ENCODE measurements around the gene EFNB2. TPM values are rescaled to one million over a fixed set of nuclear protein-coding genes. Genes with fewer than 3 reads are reported as not detected.

EFNB2 gene
- total and polyA plus RNA-seq, 2 donors (not counting 3 experiments of a cell fraction or from before 2014, with no cell fraction given), result 50.4 to 69.5 TPM

GRCh38 chr13:106496072-106496997, 39.1 kb downstream of the EFNB2 start:
- ChIA-PET CTCF (interaction anchor here (0.6 to 1.0 kb wide), 7 partner anchors 12 to 217 kb away, joined by 3 to 4 read pairs (median 3); no protein-coding TSS in a partner anchor), POLR2A (interaction anchor here (0.6 kb wide), 1 partner anchor 1068 kb away, joined by 4 read pairs; no protein-coding TSS in a partner anchor)
- H2AFZ ChIP-seq (ENCODE audit: low read depth, low read length), result peak overlapping the region; percentile 37
- H3K4me1 ChIP-seq (ENCODE audit: control insufficient read depth, extremely low read depth, insufficient read depth, low read length), result peaks cover 31% of the 10 kb centered on the region
- intact Hi-C loops (cut with micrococcal nuclease), result loop anchor here (1.0 to 10.0 kb wide), 6 partner anchors 95 to 422 kb away; no protein-coding TSS in a partner anchor
- H3K4me3 ChIP-seq (replicated peaks in 1 of 3; ENCODE audit: insufficient read depth in 1 of 3, low read depth in 1 of 3, low read length in 3 of 3), result peak overlapping the region in 1 of 3 experiments; percentile 0
- DNase-seq (ENCODE audit: low read depth, low spot score), result peak; percentile 99
- H3K9ac ChIP-seq (replicated peaks; ENCODE audit: extremely low read depth, insufficient read depth, low read length), result peak overlapping the region; percentile 81
- FAIRE-seq, result peak; percentile 90
- H3K4me2 ChIP-seq (ENCODE audit: insufficient read depth, low read length), result peak overlapping the region; percentile 74
- no peaks in the 10 kb centered on the region for H3K9me3 ChIP-seq (replicated peaks; ENCODE audit: control insufficient read depth, insufficient read depth, low read length)
- peaks cover 20 to 27% of the 10 kb centered on the region in 2 experiments for H3K36me3 ChIP-seq (ENCODE audit: control insufficient read depth in 2 of 2, extremely low read depth in 1 of 2, insufficient read depth in 2 of 2, low read length in 2 of 2)
- peak overlapping the region; percentile 99 for H3K27ac ChIP-seq (ENCODE audit: insufficient read depth, low read depth, low read length)
- no peaks in the 10 kb centered on the region for H3K9me1 ChIP-seq (replicated peaks; ENCODE audit: control insufficient read depth, extremely low read depth, insufficient read depth, low read length)
- H4K20me1 ChIP-seq (replicated peaks; ENCODE audit: control insufficient read depth, extremely low read depth, insufficient read depth, low read length), result no peaks in the 10 kb centered on the region
- H3K27me3 ChIP-seq (ENCODE audit: control insufficient read depth in 2 of 2, insufficient read depth in 2 of 2, low read length in 2 of 2), result no peaks in the 10 kb centered on the region
- H3K79me2 ChIP-seq (ENCODE audit: control insufficient read depth, insufficient read depth, low read length), result no peaks in the 10 kb centered on the region
- TF ChIP-seq GATA2 (IDR thresholded peaks at IDR 0.05; ENCODE audit: insufficient read depth, insufficient read length, low read depth, low read length) (peak; percentile 73), POLR2AphosphoS5 (IDR thresholded peaks at IDR 0.05; ENCODE audit: insufficient read depth, low read depth, low read length) (peak; percentile 19), MAX (IDR thresholded peaks at IDR 0.05; ENCODE audit: insufficient read depth, insufficient read length) (peak; percentile 7), JUN (IDR thresholded peaks at IDR 0.05; ENCODE audit: borderline replicate concordance, insufficient read depth, insufficient read length, low read depth) (no peak)
- BruUV-seq (replicated peaks), result TSS peak; percentile 92
- dilution Hi-C loops (cut with MboI; ENCODE audit: extremely low pct_ligation_motif_present, low sequenced_read_pairs), result no loop called here

- Histone ChIP-seq H2AFZ (ENCODE audit: low read depth, low read length) (no peak overlapping the region), H3K4me2 (ENCODE audit: insufficient read depth, low read length) (no peak overlapping the region), H3K27me3 (ENCODE audit: control insufficient read depth in 2 of 2, insufficient read depth in 2 of 2, low read length in 2 of 2) (no peaks in the 10 kb centered on the region), H3K4me3 (replicated peaks in 1 of 3; ENCODE audit: insufficient read depth in 1 of 3, low read depth in 1 of 3, low read length in 3 of 3) (no peak overlapping the region), H3K4me1 (ENCODE audit: control insufficient read depth, extremely low read depth, insufficient read depth, low read length) (peaks cover 35% of the 10 kb centered on the region), H3K9me3 (replicated peaks; ENCODE audit: control insufficient read depth, insufficient read depth, low read length) (no peaks in the 10 kb centered on the region), H4K20me1 (replicated peaks; ENCODE audit: control insufficient read depth, extremely low read depth, insufficient read depth, low read length) (no peaks in the 10 kb centered on the region), H3K9ac (replicated peaks; ENCODE audit: extremely low read depth, insufficient read depth, low read length) (no peak overlapping the region), H3K27ac (ENCODE audit: insufficient read depth, low read depth, low read length) (no peak overlapping the region), H3K79me2 (ENCODE audit: control insufficient read depth, insufficient read depth, low read length) (no peaks in the 10 kb centered on the region), H3K9me1 (replicated peaks; ENCODE audit: control insufficient read depth, extremely low read depth, insufficient read depth, low read length) (no peaks in the 10 kb centered on the region), H3K36me3 (ENCODE audit: control insufficient read depth in 2 of 2, extremely low read depth in 1 of 2, insufficient read depth in 2 of 2, low read length in 2 of 2) (peaks cover 22 to 27% of the 10 kb centered on the region in 2 experiments)
- POLR2A ChIA-PET, result interaction anchor here (0.6 kb wide), 1 partner anchor 422 kb away, joined by 3 read pairs; no protein-coding TSS in a partner anchor
- FAIRE-seq (no peak), DNase-seq (ENCODE audit: low read depth, low spot score) (no peak)
- intact Hi-C loops (cut with micrococcal nuclease) (loop anchor here (10.0 kb wide), 2 partner anchors 380 to 410 kb away; no protein-coding TSS in a partner anchor), dilution Hi-C loops (cut with MboI; ENCODE audit: extremely low pct_ligation_motif_present, low sequenced_read_pairs) (no loop called here)
- no TSS peak for BruUV-seq (replicated peaks)
- no peak for TF ChIP-seq FOS (IDR thresholded peaks at IDR 0.05; ENCODE audit: borderline replicate concordance, insufficient read depth, low read length)
- TF ChIP-seq JUN (IDR thresholded peaks at IDR 0.05; ENCODE audit: borderline replicate concordance, insufficient read depth, insufficient read length, low read depth), result no peak
- TF ChIP-seq MAX (IDR thresholded peaks at IDR 0.05; ENCODE audit: insufficient read depth, insufficient read length), result no peak
- TF ChIP-seq EZH2 (IDR thresholded peaks at IDR 0.05; ENCODE audit: borderline replicate concordance, low read depth, low read length, severe bottlenecking), result no peak
- no peak for TF ChIP-seq POLR2A (IDR thresholded peaks at IDR 0.05; ENCODE audit: low read depth, low read length)
- TF ChIP-seq CTCF (IDR thresholded peaks at IDR 0.05; ENCODE audit: extremely low read depth in 1 of 2, insufficient read depth in 1 of 2, low read depth in 1 of 2, low read length in 2 of 2), result no peak
- no peak for TF ChIP-seq GATA2 (IDR thresholded peaks at IDR 0.05; ENCODE audit: insufficient read depth, insufficient read length, low read depth, low read length)
- TF ChIP-seq POLR2AphosphoS5 (IDR thresholded peaks at IDR 0.05; ENCODE audit: insufficient read depth, low read depth, low read length), result no peak
- TF ChIP-seq MYC (IDR thresholded peaks at IDR 0.05; ENCODE audit: low read depth, low read length), result no peak
- CTCF ChIA-PET, result no interaction called here
Measured at GRCh38 chr13:106494936-106495335, 40.5 kb downstream of the EFNB2 start.
